ENCODE measurements around the gene PTPRM. TPM values are rescaled to one million over a fixed set of nuclear protein-coding genes. Genes with fewer than 3 reads are reported as not detected.
A peak's percentile ranks its signal among the peaks of the same experiment; 100 is the strongest.

PTPRM gene
- total and polyA plus RNA-seq, 4 donors: 118 to 160 (median 122) TPM

DNA sequence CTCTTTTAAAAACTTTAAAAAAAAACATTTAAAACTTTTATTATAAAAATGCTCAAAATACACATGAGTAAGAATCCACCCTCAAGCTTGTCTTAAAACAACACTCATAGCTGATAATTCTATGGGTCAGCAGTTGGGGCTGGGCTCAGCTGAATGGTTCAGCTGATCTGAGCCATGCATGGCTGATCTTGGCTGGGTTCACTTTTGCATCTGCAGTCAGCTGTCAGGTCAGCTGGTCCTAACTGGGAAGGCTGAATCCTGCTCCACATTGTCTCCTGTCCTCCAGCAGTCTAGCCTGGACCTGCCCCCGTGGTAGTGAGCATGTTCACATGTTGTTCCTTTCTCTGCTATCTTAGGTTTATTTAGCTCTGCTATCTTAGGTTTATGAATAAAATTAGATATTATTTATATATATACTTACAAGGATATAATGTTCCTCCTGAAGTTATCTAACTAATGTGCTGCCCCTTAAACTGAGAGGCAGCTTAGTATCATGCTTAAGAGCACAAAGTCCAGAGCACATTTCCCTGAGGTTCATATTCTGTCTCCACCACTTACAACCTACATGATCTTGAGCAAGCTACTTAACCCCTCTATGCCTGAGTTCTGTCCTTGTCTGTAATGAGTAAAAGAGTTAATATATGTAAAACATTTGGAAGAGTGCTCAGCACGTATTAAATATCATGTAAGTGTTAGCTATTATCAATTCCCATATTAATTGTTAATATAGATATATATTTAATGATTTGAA, 309.4 kb downstream of the PTPRM start:
- no CpG with 5 or more reads among the region's 2 CpGs for WGBS (ENCODE audit: insufficient coverage)
- H3K27me3 ChIP-seq (ENCODE audit: control insufficient read depth, insufficient read depth, low read length): no peaks in the 10 kb centered on the region
- H3K27ac ChIP-seq (ENCODE audit: low read depth, low read length): no peak overlapping the region
- no peaks in the 10 kb centered on the region for H3K36me3 ChIP-seq (ENCODE audit: control insufficient read depth, insufficient read depth, low read length)
- no peak overlapping the region for H3K4me3 ChIP-seq (ENCODE audit: low read depth, low read length)
- no peak for DNase-seq (ENCODE audit: low read depth in 4 of 6, low spot score in 6 of 6)
- H3K9me3 ChIP-seq (ENCODE audit: control insufficient read depth, insufficient read depth, low read length): no peaks in the 10 kb centered on the region
- no peaks in the 10 kb centered on the region for H3K4me1 ChIP-seq (ENCODE audit: control insufficient read depth, insufficient read depth, low read length)

- Histone ChIP-seq H3K4me1 (ENCODE audit: control insufficient read depth, insufficient read depth, low read length) (no peaks in the 10 kb centered on the region), H3K36me3 (ENCODE audit: control insufficient read depth, insufficient read depth, low read length) (no peaks in the 10 kb centered on the region), H3K27ac (ENCODE audit: low read depth, low read length) (no peak overlapping the region), H3K9me3 (ENCODE audit: control insufficient read depth, insufficient read depth, low read length) (no peaks in the 10 kb centered on the region), H3K4me3 (ENCODE audit: low read depth, low read length) (no peak overlapping the region), H3K27me3 (ENCODE audit: control insufficient read depth, insufficient read depth, low read length) (no peaks in the 10 kb centered on the region)
- DNase-seq (ENCODE audit: low read depth in 4 of 6, low spot score in 6 of 6): no peak
- WGBS (ENCODE audit: insufficient coverage): 22% methylated on average over 1 of the region's 1 CpG
These were observed 310.5 kb downstream of the PTPRM start for GRCh38 chr18:7877609-7878008.

GRCh38 chr18:7878265-7879211, 311.4 kb downstream of the PTPRM start:
- no CpG with 5 or more reads among the region's 6 CpGs for WGBS (ENCODE audit: insufficient coverage)
- H3K27ac ChIP-seq (ENCODE audit: low read depth, low read length): no peak overlapping the region
- no peak for DNase-seq (ENCODE audit: low read depth in 4 of 6, low spot score in 6 of 6)

GRCh38 chr18:7879717-7880116, 312.6 kb downstream of the PTPRM start:
- 50% methylated on average over 1 of the region's 4 CpGs for WGBS (ENCODE audit: insufficient coverage)
- no peak for DNase-seq (ENCODE audit: low read depth in 4 of 6, low spot score in 6 of 6)
- Histone ChIP-seq H3K4me1 (ENCODE audit: control insufficient read depth, insufficient read depth, low read length) (no peaks in the 10 kb centered on the region), H3K27ac (ENCODE audit: low read depth, low read length) (no peak overlapping the region), H3K9me3 (ENCODE audit: control insufficient read depth, insufficient read depth, low read length) (no peaks in the 10 kb centered on the region), H3K27me3 (ENCODE audit: control insufficient read depth, insufficient read depth, low read length) (no peaks in the 10 kb centered on the region), H3K4me3 (ENCODE audit: low read depth, low read length) (no peak overlapping the region), H3K36me3 (ENCODE audit: control insufficient read depth, insufficient read depth, low read length) (no peaks in the 10 kb centered on the region)

More at GRCh38 chr18:7878265-7879211, 311.4 kb downstream of the PTPRM start:
- Histone ChIP-seq H3K9me3 (ENCODE audit: control insufficient read depth, insufficient read depth, low read length) (no peaks in the 10 kb centered on the region), H3K4me1 (ENCODE audit: control insufficient read depth, insufficient read depth, low read length) (no peaks in the 10 kb centered on the region), H3K4me3 (ENCODE audit: low read depth, low read length) (no peak overlapping the region), H3K27me3 (ENCODE audit: control insufficient read depth, insufficient read depth, low read length) (no peaks in the 10 kb centered on the region), H3K36me3 (ENCODE audit: control insufficient read depth, insufficient read depth, low read length) (no peaks in the 10 kb centered on the region)

DNA sequence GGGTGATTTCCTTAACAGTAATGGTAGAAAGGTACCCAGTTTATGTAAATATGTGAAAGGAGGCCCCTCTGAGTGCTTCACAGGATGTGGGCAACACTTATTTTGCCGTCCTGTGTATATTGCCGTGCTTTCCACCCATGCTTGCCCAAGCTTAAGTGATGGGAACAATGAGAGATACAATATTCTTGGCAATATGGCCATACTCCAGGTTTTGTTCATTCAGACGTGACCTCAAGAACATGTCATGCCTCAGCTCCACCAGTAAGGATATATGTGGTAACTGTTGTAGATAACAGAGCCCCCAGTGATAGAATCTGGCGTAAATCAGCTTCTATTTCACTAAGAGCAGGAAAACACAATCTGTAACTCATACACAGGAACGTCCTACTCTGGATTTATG, 318.7 kb downstream of the PTPRM start:
- Histone ChIP-seq H3K4me3 (ENCODE audit: low read depth, low read length) (no peak overlapping the region), H3K9me3 (ENCODE audit: control insufficient read depth, insufficient read depth, low read length) (no peaks in the 10 kb centered on the region), H3K4me1 (ENCODE audit: control insufficient read depth, insufficient read depth, low read length) (no peaks in the 10 kb centered on the region), H3K27ac (ENCODE audit: low read depth, low read length) (no peak overlapping the region), H3K27me3 (ENCODE audit: control insufficient read depth, insufficient read depth, low read length) (no peaks in the 10 kb centered on the region), H3K36me3 (ENCODE audit: control insufficient read depth, insufficient read depth, low read length) (no peaks in the 10 kb centered on the region)
- DNase-seq (ENCODE audit: low read depth in 4 of 6, low spot score in 6 of 6): no peak
- WGBS (ENCODE audit: insufficient coverage): 71% methylated on average over 2 of the region's 5 CpGs

- Histone ChIP-seq H3K27me3 (ENCODE audit: control insufficient read depth, insufficient read depth, low read length) (no peaks in the 10 kb centered on the region), H3K36me3 (ENCODE audit: control insufficient read depth, insufficient read depth, low read length) (no peaks in the 10 kb centered on the region), H3K9me3 (ENCODE audit: control insufficient read depth, insufficient read depth, low read length) (no peaks in the 10 kb centered on the region), H3K4me1 (ENCODE audit: control insufficient read depth, insufficient read depth, low read length) (no peaks in the 10 kb centered on the region), H3K27ac (ENCODE audit: low read depth, low read length) (no peak overlapping the region), H3K4me3 (ENCODE audit: low read depth, low read length) (no peak overlapping the region)
- no peak for DNase-seq (ENCODE audit: low read depth in 4 of 6, low spot score in 6 of 6)
- no CpG with 5 or more reads among the region's 2 CpGs for WGBS (ENCODE audit: insufficient coverage)
These were observed 319.3 kb downstream of the PTPRM start for GRCh38 chr18:7886436-7886835.

- WGBS (ENCODE audit: insufficient coverage): 84% methylated on average over 3 of the region's 3 CpGs
- H3K27ac ChIP-seq (ENCODE audit: low read depth, low read length): no peak overlapping the region
- no peaks in the 10 kb centered on the region for H3K36me3 ChIP-seq (ENCODE audit: control insufficient read depth, insufficient read depth, low read length)
- H3K9me3 ChIP-seq (ENCODE audit: control insufficient read depth, insufficient read depth, low read length): no peaks in the 10 kb centered on the region
- H3K27me3 ChIP-seq (ENCODE audit: control insufficient read depth, insufficient read depth, low read length): no peaks in the 10 kb centered on the region
- H3K4me1 ChIP-seq (ENCODE audit: control insufficient read depth, insufficient read depth, low read length): no peaks in the 10 kb centered on the region
- H3K4me3 ChIP-seq (ENCODE audit: low read depth, low read length): no peak overlapping the region
- DNase-seq (ENCODE audit: low read depth in 4 of 6, low spot score in 6 of 6): no peak
These were observed 322.4 kb downstream of the PTPRM start for GRCh38 chr18:7889515-7889914.

- Histone ChIP-seq H3K9me3 (ENCODE audit: control insufficient read depth, insufficient read depth, low read length) (no peaks in the 10 kb centered on the region), H3K4me1 (ENCODE audit: control insufficient read depth, insufficient read depth, low read length) (no peaks in the 10 kb centered on the region), H3K27ac (ENCODE audit: low read depth, low read length) (no peak overlapping the region), H3K4me3 (ENCODE audit: low read depth, low read length) (no peak overlapping the region), H3K27me3 (ENCODE audit: control insufficient read depth, insufficient read depth, low read length) (no peaks in the 10 kb centered on the region), H3K36me3 (ENCODE audit: control insufficient read depth, insufficient read depth, low read length) (no peaks in the 10 kb centered on the region)
- WGBS (ENCODE audit: insufficient coverage): no CpG with 5 or more reads among the region's 2 CpGs
- DNase-seq (ENCODE audit: low read depth in 4 of 6, low spot score in 6 of 6): peak in 2 of 6 donors; percentile 46 to 55
These were observed 323.0 kb downstream of the PTPRM start for GRCh38 chr18:7890075-7890474.

- DNase-seq (ENCODE audit: low read depth in 4 of 6, low spot score in 6 of 6): no peak
- no peak overlapping the region for H3K4me3 ChIP-seq (ENCODE audit: low read depth, low read length)
- no peak overlapping the region for H3K27ac ChIP-seq (ENCODE audit: low read depth, low read length)
- H3K4me1 ChIP-seq (ENCODE audit: control insufficient read depth, insufficient read depth, low read length): no peaks in the 10 kb centered on the region
- no peaks in the 10 kb centered on the region for H3K27me3 ChIP-seq (ENCODE audit: control insufficient read depth, insufficient read depth, low read length)
- H3K9me3 ChIP-seq (ENCODE audit: control insufficient read depth, insufficient read depth, low read length): no peaks in the 10 kb centered on the region
- WGBS (ENCODE audit: insufficient coverage): no CpG with 5 or more reads among the region's 6 CpGs
- H3K36me3 ChIP-seq (ENCODE audit: control insufficient read depth, insufficient read depth, low read length): no peaks in the 10 kb centered on the region
These were observed 325.4 kb downstream of the PTPRM start for GRCh38 chr18:7892556-7892955.

Measured in spinal cord (tissue), 10 donors.